IMR-90 (cell line): ENCODE results near the gene PLD1. TPM values are rescaled to one million over a fixed set of nuclear protein-coding genes. Genes with fewer than 3 reads are reported as not detected.

Source experiments
- ATAC-seq: fragments of 200-7000 bp; cut with Tn5 transposase; 2 replicates; pipeline ENCODE4 v1.9.1; 2020; ENCODE audit warnings: low read depth, mild to moderate bottlenecking, moderate library complexity
- BruUV-seq: library from RNA; stranded (reverse); fragments of 400-500 nt; replicated peaks from 2 replicates; lab custom pipeline; 2021; lab: Mats Ljungman, UMichigan
- CTCF ChIA-PET: fragments of 300-600 bp; formaldehyde crosslinking; extraction: SDS; loops from one replicate; lab custom pipeline; 2021; ENCODE audit warnings: antibody characterized with exemption; lab: Yijun Ruan, JAX
- POLR2A ChIA-PET: fragments of 300-600 bp; sonication (Branson Sonifier 250); formaldehyde crosslinking; loops from one replicate; lab custom pipeline; 2022; ENCODE audit warnings: antibody characterized with exemption; ENCODE audit not compliant: unreplicated experiment; lab: Charles Lee
- DNase-seq: peaks from one replicate; pipeline ENCODE4 v3.0.0; 2013
- H2AFZ ChIP-seq: replicated peaks from 2 replicates; pipeline ENCODE3; 2013; ENCODE audit warnings: low read length, mild to moderate bottlenecking; ENCODE audit not compliant: poor library complexity
- H2AK5ac ChIP-seq: 2 replicates; pipeline ENCODE4 v1.6.1; 2013; ENCODE audit warnings: low read depth, low read length, inconsistent platforms
- H2AK9ac ChIP-seq: replicated peaks from 2 replicates; pipeline ENCODE3; 2013; ENCODE audit warnings: mild to moderate bottlenecking, low read depth, low read length, moderate library complexity; ENCODE audit not compliant: poor library complexity
- H2BK120ac ChIP-seq: 2 replicates; pipeline ENCODE4 v1.6.1; 2013; ENCODE audit warnings: low read depth, low read length, inconsistent platforms
- H2BK15ac ChIP-seq: 3 replicates; pipeline ENCODE4 v1.6.1; 2013; ENCODE audit warnings: low read depth, low read length, inconsistent platforms
- H2BK20ac ChIP-seq: 2 replicates; pipeline ENCODE4 v1.6.1; 2013; ENCODE audit warnings: low read depth, mild to moderate bottlenecking, inconsistent platforms, low read length, moderate library complexity
- H2BK5ac ChIP-seq: 2 replicates; pipeline ENCODE4 v1.6.1; 2013; ENCODE audit warnings: mild to moderate bottlenecking, low read depth, low read length, inconsistent platforms; ENCODE audit not compliant: poor library complexity, severe bottlenecking
- H3K14ac ChIP-seq: replicated peaks from 2 replicates; pipeline ENCODE4 v1.6.1; 2013; ENCODE audit warnings: low read depth, low read length, inconsistent platforms
- H3K18ac ChIP-seq: 2 replicates; pipeline ENCODE4 v1.6.1; 2013; ENCODE audit warnings: low read depth, low read length, control low read depth
- H3K23ac ChIP-seq: 2 replicates; pipeline ENCODE4 v1.6.1; 2013; ENCODE audit warnings: low read depth, low read length, inconsistent platforms
- H3K27ac ChIP-seq: 2 replicates; pipeline ENCODE4 v1.5.1; 2013; ENCODE audit warnings: mild to moderate bottlenecking, control low read depth, low read length; ENCODE audit not compliant: insufficient read depth
- H3K27me3 ChIP-seq: 2 replicates; pipeline ENCODE4 v1.6.1; 2013; ENCODE audit warnings: low read length; ENCODE audit not compliant: control insufficient read depth, insufficient read depth
- H3K36me3 ChIP-seq: 2 replicates; pipeline ENCODE4 v1.6.1; 2013; ENCODE audit warnings: low read length, mixed read lengths; ENCODE audit not compliant: control insufficient read depth, insufficient read depth
- H3K4ac ChIP-seq: 2 replicates; pipeline ENCODE4 v1.6.1; 2013; ENCODE audit warnings: low read depth, low read length, inconsistent platforms
- H3K4me1 ChIP-seq: 2 replicates; pipeline ENCODE4 v1.6.1; 2013; ENCODE audit warnings: low read length, mixed read lengths; ENCODE audit not compliant: control insufficient read depth, insufficient read depth
- H3K4me2 ChIP-seq: 2 replicates; pipeline ENCODE4 v1.6.1; 2013; ENCODE audit warnings: low read depth, mild to moderate bottlenecking, control low read depth, low read length, moderate library complexity
- H3K4me3 ChIP-seq: 2 replicates; pipeline ENCODE4 v1.5.1; 2013; ENCODE audit warnings: low read depth, mild to moderate bottlenecking, control low read depth, low read length, moderate library complexity; ENCODE audit not compliant: insufficient read depth
- H3K56ac ChIP-seq: 2 replicates; pipeline ENCODE4 v1.6.1; 2013; ENCODE audit warnings: low read length, inconsistent platforms; ENCODE audit not compliant: insufficient read depth; ENCODE audit errors: extremely low read depth
- H3K79me1 ChIP-seq, 2 experiments: 2 replicates each; pipeline ENCODE4 v1.6.1; 2013; ENCODE audit warnings: low read length in 2 of 2, inconsistent platforms in 1 of 2, low read depth in 1 of 2
- H3K9ac ChIP-seq: 2 replicates; pipeline ENCODE4 v1.6.1; 2013; ENCODE audit warnings: low read depth, low read length, control low read depth
- H3K9me1 ChIP-seq: 2 replicates; pipeline ENCODE4 v1.6.1; 2013; ENCODE audit warnings: low read length, inconsistent platforms; ENCODE audit not compliant: insufficient read depth
- H3K9me3 ChIP-seq: 2 replicates; pipeline ENCODE4 v1.6.1; 2013; ENCODE audit warnings: low read length; ENCODE audit not compliant: control insufficient read depth, insufficient read depth
- H4K20me1 ChIP-seq: 2 replicates; pipeline ENCODE4 v1.6.1; 2013; ENCODE audit warnings: low read length, inconsistent platforms; ENCODE audit not compliant: insufficient read depth
- H4K5ac ChIP-seq: 2 replicates; pipeline ENCODE4 v1.6.1; 2013; ENCODE audit warnings: mild to moderate bottlenecking, low read depth, low read length, control low read depth
- H4K8ac ChIP-seq, 2 experiments: 2 replicates each; pipeline ENCODE4 v1.6.1; 2013; ENCODE audit warnings: low read depth in 2 of 2, low read length in 2 of 2, control low read depth in 1 of 2, inconsistent platforms in 1 of 2
- H4K91ac ChIP-seq: 2 replicates; pipeline ENCODE4 v1.6.1; 2013; ENCODE audit warnings: low read depth, low read length, inconsistent platforms; ENCODE audit not compliant: insufficient read depth
- NFE2L2 ChIP-seq: fragments of 150-350 bp; IDR thresholded peaks from 2 replicates; pipeline ENCODE4 v1.6.1; 2016; ENCODE audit warnings: low read depth, mild to moderate bottlenecking, low read length
- WGBS, 2 experiments: methylation state at CpG; one replicate each; pipeline versions ENCODE4 v1.1.5 to v1.1.7; 2013; ENCODE audit warnings: missing lambda C conversion rate in 2 of 2; ENCODE audit not compliant: insufficient read length in 1 of 2; ENCODE audit errors: extremely low coverage in 2 of 2; 5-methylcytosine and 5-hydroxymethylcytosine counted together
- dilution Hi-C: fragments of 300-500 bp; cut with HindIII; formaldehyde crosslinking; loops from one replicate; pipeline ENCODE4 v1.14.3; 2018; ENCODE audit warnings: low sequenced_read_pairs; ENCODE audit not compliant: unreplicated experiment
- in situ Hi-C: fragments of 300-500 bp; cut with MboI; formaldehyde crosslinking; loops from 3 replicates; pipeline ENCODE4 v1.14.3; 2019; ENCODE audit warnings: low sequenced_read_pairs, inconsistent platforms, mixed read lengths
- intact Hi-C: fragments of 100-400 bp; cut with micrococcal nuclease; formaldehyde crosslinking; loops from 2 replicates; pipeline ENCODE4 v1.10.0; 2022
- polyA plus RNA-seq, 3 experiments: library from polyadenylated mRNA; depleted of rRNA; stranded (reverse); fragments of >200 nt; gene quantifications; 2 replicates each; pipeline ENCODE4 v1.2.3, GENCODE V29; 2012; ENCODE audit warnings: low replicate concordance in 1 of 3
- total RNA-seq: library from RNA; depleted of rRNA; stranded (reverse); fragments of >200 nt; gene quantifications from 2 replicates; pipeline ENCODE4 v1.2.3, GENCODE V29; 2012

The PLD1 gene
- total and polyA plus RNA-seq, 2 of the 4 experiments (the other 2 are of a cell fraction): 3.3 to 9.7 TPM

- H3K56ac ChIP-seq: no peak overlapping the region
- H3K9ac ChIP-seq: no peak overlapping the region
- H4K91ac ChIP-seq: no peak overlapping the region
- ATAC-seq (no peak), DNase-seq (no peak)
- no peak overlapping the region for H3K18ac ChIP-seq
- no peak overlapping the region for H2AK9ac ChIP-seq
- no peak overlapping the region for H2BK5ac ChIP-seq
- no peak overlapping the region for H3K4me3 ChIP-seq
- no peak overlapping the region for H2AFZ ChIP-seq
- H3K79me1 ChIP-seq: 0 out of 4 replicates have a peak, but pooled peaks cover 0 to 2% of the 10 kb centered on the region in 2 experiments
- in situ Hi-C loops: loop anchor here (25.0 kb wide), 1 partner anchor 793 kb away; no protein-coding TSS in a partner anchor
- no peak overlapping the region for H3K23ac ChIP-seq
- 0 out of 2 replicates have a peak overlapping the region, but pooled peaks have one; percentile 28 for H3K14ac ChIP-seq
- intact Hi-C loops: no loop called here
- H2AK5ac ChIP-seq: no peak overlapping the region
- H3K36me3 ChIP-seq: no peaks in the 10 kb centered on the region
- H2BK120ac ChIP-seq: no peak overlapping the region
- no peak overlapping the region for H2BK20ac ChIP-seq
- no peak overlapping the region for H2BK15ac ChIP-seq
- H3K4me2 ChIP-seq: no peak overlapping the region
- H3K27ac ChIP-seq: no peak overlapping the region
- H3K27me3 ChIP-seq: no peaks in the 10 kb centered on the region
- H4K5ac ChIP-seq: no peak overlapping the region
- H4K8ac ChIP-seq: no peak overlapping the region
- H3K4me1 ChIP-seq: peaks cover 2% of the 10 kb centered on the region; the same call in 1 of the 2 replicates
- peaks cover 7% of the 10 kb centered on the region; the same call in 1 of the 2 replicates for H4K20me1 ChIP-seq
- ChIA-PET POLR2A (no interaction called here), CTCF (no interaction called here)
- no CpG with 5 or more reads among the region's 2 CpGs for WGBS, 2 experiments
- H3K9me1 ChIP-seq: peaks cover 2% of the 10 kb centered on the region; the same call in 1 of the 2 replicates
- no peak overlapping the region for H3K4ac ChIP-seq
- no peaks in the 10 kb centered on the region for H3K9me3 ChIP-seq
- no TSS peak for BruUV-seq
- TF ChIP-seq NFE2L2: no peak
- dilution Hi-C loops: no loop called here
These were observed 55.2 kb downstream of the PLD1 start for GRCh38 chr3:171755015-171755589.
